PC-3 (cell line): Measurements from ENCODE around the gene ARHGEF28.

ENCODE experiments used
- CTCF ChIP-seq: fragments of 300-600 bp; sonication (generic); conservative IDR thresholded peaks from 2 replicates; pipeline ENCODE4 v1.5.1; 2017; ENCODE audit warnings: antibody characterized with exemption, low read depth, mild to moderate bottlenecking, low read length
- EZH2phosphoT487 ChIP-seq: fragments of 300-600 bp; sonication (generic); IDR thresholded peaks from 2 replicates; pipeline ENCODE4 v1.6.1; 2018; ENCODE audit warnings: mild to moderate bottlenecking, antibody characterized with exemption, low read length, borderline replicate concordance

GRCh38 chr5:73895471-73895870 lies 269.5 kb downstream of the ARHGEF28 start:
- TF ChIP-seq EZH2phosphoT487, result no peak
- no peak for TF ChIP-seq CTCF
